OCI-LY1 (cell line): ENCODE data around the gene SP2.

ENCODE experiments used
- H2AFZ ChIP-seq: fragments of 200-600 bp; sonication (generic), shearing (Covaris generic); 2 replicates; pipeline ENCODE4 v1.6.0; 2014; ENCODE audit warnings: antibody characterized with exemption, mild to moderate bottlenecking, low read length
- H3F3A ChIP-seq: fragments of 200-600 bp; sonication (generic), shearing (Covaris generic); 2 replicates; pipeline ENCODE4 v1.6.0; 2014; ENCODE audit warnings: mild to moderate bottlenecking, antibody characterized with exemption, low read length, moderate library complexity; ENCODE audit not compliant: insufficient read depth
- H3K27ac ChIP-seq: fragments of 200-600 bp; sonication (generic); 2 replicates; pipeline ENCODE4 v1.5.1; 2014; ENCODE audit warnings: low read length, mixed run types, mild to moderate bottlenecking, low read depth; ENCODE audit not compliant: poor library complexity, severe bottlenecking
- H3K27me3 ChIP-seq: fragments of 200-600 bp; sonication (generic); 2 replicates; pipeline ENCODE4 v1.6.0; 2014; ENCODE audit warnings: antibody characterized with exemption, mild to moderate bottlenecking, low read length, moderate library complexity; ENCODE audit not compliant: insufficient read depth
- H3K36me3 ChIP-seq: fragments of 200-600 bp; sonication (generic); 2 replicates; pipeline ENCODE4 v1.6.1; 2014; ENCODE audit warnings: mild to moderate bottlenecking, antibody characterized with exemption, low read length, moderate library complexity, mixed read lengths; ENCODE audit not compliant: insufficient read depth
- H3K4me1 ChIP-seq: fragments of 200-600 bp; sonication (generic); 2 replicates; pipeline ENCODE4 v1.5.1; 2014; ENCODE audit warnings: mild to moderate bottlenecking, low read length, moderate library complexity; ENCODE audit not compliant: insufficient read depth, severe bottlenecking
- H3K4me2 ChIP-seq: fragments of 200-600 bp; sonication (generic), shearing (Covaris generic); 2 replicates; pipeline ENCODE4 v1.6.1; 2014; ENCODE audit warnings: low read length
- H3K4me3 ChIP-seq: fragments of 200-600 bp; sonication (generic); 2 replicates; pipeline ENCODE4 v1.5.1; 2014; ENCODE audit warnings: low read length, low read depth, mild to moderate bottlenecking, mixed read lengths; ENCODE audit not compliant: poor library complexity, severe bottlenecking
- H3K79me2 ChIP-seq: fragments of 200-600 bp; shearing (Covaris generic); 2 replicates; pipeline ENCODE4 v1.6.1; 2016; ENCODE audit warnings: mixed run types, low read length, mixed read lengths; ENCODE audit not compliant: insufficient read depth
- H3K9ac ChIP-seq: fragments of 200-600 bp; sonication (generic), shearing (Covaris generic); 2 replicates; pipeline ENCODE4 v1.6.1; 2014; ENCODE audit warnings: mild to moderate bottlenecking, low read length, mixed read lengths
- H3K9me2 ChIP-seq: fragments of 200-600 bp; sonication (generic), shearing (Covaris generic); 2 replicates; pipeline ENCODE4 v1.6.1; 2014; ENCODE audit warnings: low read depth, mild to moderate bottlenecking, low read length, mixed read lengths
- H3K9me3 ChIP-seq: fragments of 200-600 bp; shearing (Covaris generic); 2 replicates; pipeline ENCODE4 v1.6.1; 2014; ENCODE audit warnings: low read length, mixed read lengths
- H4K20me1 ChIP-seq: fragments of 200-600 bp; sonication (generic), shearing (Covaris generic); 2 replicates; pipeline ENCODE4 v1.6.0; 2016; ENCODE audit warnings: mild to moderate bottlenecking, low read length; ENCODE audit not compliant: insufficient read depth
- EZH2 ChIP-seq: fragments of 200-600 bp; sonication (generic), shearing (Covaris generic); IDR thresholded peaks from 2 replicates; pipeline ENCODE4 v1.8.0; 2017; ENCODE audit warnings: borderline replicate concordance, mixed run types, mild to moderate bottlenecking, antibody characterized with exemption, low read length, moderate library complexity, mixed read lengths
- TF ChIP-seq, protein P1 (sequence below): fragments of 200-600 bp; sonication (generic), shearing (Covaris generic); IDR thresholded peaks from 2 replicates; pipeline ENCODE4 v1.5.1; 2017; ENCODE audit warnings: mild to moderate bottlenecking, antibody characterized with exemption, low read length, moderate library complexity, mixed read lengths

SP2 gene

DNA sequence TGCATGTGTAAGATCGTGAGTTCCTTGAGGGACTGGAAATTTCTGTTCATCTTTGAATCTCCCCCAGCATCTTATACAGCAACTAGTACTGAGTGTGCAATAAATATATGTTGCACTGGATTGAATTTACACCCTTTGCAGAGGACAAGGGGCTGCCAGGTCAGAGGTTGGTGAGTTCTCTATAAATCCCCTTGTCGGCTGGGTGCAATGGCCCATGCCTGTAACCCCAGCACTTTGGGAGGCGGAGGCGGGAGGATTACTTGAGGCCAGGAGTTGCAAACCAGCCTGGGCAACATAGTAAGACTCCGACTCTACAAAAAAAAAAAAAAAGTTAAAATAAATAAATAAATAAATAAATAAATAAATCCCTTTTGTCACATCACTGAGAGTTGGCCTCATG lies 35.6 kb upstream of the SP2 start:
- no peak overlapping the region for H3K9ac ChIP-seq
- no peak overlapping the region for H3K4me2 ChIP-seq
- no peaks in the 10 kb centered on the region for H3K9me3 ChIP-seq
- H2AFZ ChIP-seq = no peak overlapping the region
- no peaks in the 10 kb centered on the region for H4K20me1 ChIP-seq
- no peak for TF ChIP-seq EZH2
- TF ChIP-seq, protein P1, sequence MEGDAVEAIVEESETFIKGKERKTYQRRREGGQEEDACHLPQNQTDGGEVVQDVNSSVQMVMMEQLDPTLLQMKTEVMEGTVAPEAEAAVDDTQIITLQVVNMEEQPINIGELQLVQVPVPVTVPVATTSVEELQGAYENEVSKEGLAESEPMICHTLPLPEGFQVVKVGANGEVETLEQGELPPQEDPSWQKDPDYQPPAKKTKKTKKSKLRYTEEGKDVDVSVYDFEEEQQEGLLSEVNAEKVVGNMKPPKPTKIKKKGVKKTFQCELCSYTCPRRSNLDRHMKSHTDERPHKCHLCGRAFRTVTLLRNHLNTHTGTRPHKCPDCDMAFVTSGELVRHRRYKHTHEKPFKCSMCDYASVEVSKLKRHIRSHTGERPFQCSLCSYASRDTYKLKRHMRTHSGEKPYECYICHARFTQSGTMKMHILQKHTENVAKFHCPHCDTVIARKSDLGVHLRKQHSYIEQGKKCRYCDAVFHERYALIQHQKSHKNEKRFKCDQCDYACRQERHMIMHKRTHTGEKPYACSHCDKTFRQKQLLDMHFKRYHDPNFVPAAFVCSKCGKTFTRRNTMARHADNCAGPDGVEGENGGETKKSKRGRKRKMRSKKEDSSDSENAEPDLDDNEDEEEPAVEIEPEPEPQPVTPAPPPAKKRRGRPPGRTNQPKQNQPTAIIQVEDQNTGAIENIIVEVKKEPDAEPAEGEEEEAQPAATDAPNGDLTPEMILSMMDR = no peak
- no peaks in the 10 kb centered on the region for H3K79me2 ChIP-seq
- H3K4me1 ChIP-seq = no peaks in the 10 kb centered on the region
- H3K4me3 ChIP-seq = no peak overlapping the region
- H3K36me3 ChIP-seq = no peaks in the 10 kb centered on the region
- no peak overlapping the region for H3K27ac ChIP-seq
- H3K27me3 ChIP-seq = peaks cover 4% of the 10 kb centered on the region
- H3F3A ChIP-seq = no peaks in the 10 kb centered on the region
- H3K9me2 ChIP-seq = no peaks in the 10 kb centered on the region

DNA sequence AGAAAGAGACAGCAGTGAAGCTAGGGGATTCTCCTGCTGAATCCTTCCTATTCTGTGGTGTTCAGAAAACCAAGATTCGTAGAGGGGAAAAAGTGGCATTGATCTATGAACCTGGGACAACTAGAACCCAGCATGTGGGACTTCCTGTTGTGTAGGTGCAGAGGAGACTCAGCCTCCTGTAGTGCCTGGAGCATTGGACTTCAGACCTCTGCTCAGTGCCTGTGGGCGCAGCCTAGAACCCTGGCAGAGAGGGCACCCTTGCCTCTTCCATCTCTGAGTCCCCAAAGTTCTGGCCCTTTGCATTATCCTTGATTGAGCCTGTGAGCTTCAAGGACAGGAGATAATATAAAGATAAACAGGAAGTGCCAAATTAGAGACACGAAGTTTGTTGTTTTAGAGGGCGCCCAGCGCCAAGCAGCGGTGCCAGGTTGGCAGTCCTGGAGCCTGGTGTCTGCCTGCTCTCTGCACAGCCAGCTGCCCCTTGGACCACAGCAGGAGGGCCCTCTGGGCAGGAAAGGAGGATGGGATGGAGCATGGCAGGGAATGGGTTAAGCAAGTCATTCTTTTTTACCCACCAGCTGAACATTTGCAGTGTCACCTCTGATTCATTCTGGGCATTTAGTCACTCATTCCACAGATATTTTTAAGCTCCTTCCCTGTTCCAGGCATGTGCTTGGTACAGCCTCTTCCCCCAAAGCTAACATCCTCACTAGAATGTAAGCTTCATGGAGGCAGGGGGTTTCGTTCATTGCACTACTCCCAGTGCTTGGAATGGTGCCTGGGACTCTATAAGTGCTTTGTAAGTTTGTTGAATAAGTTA lies 33.2 kb upstream of the SP2 start:
- TF ChIP-seq, protein P1 = no peak
- TF ChIP-seq EZH2 = no peak
- Histone ChIP-seq H3K4me1 (no peaks in the 10 kb centered on the region), H3K36me3 (no peaks in the 10 kb centered on the region), H3K9me3 (no peaks in the 10 kb centered on the region), H3K9ac (no peak overlapping the region), H2AFZ (no peak overlapping the region), H3K79me2 (no peaks in the 10 kb centered on the region), H3K4me2 (no peak overlapping the region), H3F3A (no peaks in the 10 kb centered on the region), H3K9me2 (no peaks in the 10 kb centered on the region), H3K27ac (no peak overlapping the region), H3K4me3 (no peak overlapping the region), H3K27me3 (peaks cover 4% of the 10 kb centered on the region; the same call in 1 of the 2 replicates), H4K20me1 (no peaks in the 10 kb centered on the region)

DNA sequence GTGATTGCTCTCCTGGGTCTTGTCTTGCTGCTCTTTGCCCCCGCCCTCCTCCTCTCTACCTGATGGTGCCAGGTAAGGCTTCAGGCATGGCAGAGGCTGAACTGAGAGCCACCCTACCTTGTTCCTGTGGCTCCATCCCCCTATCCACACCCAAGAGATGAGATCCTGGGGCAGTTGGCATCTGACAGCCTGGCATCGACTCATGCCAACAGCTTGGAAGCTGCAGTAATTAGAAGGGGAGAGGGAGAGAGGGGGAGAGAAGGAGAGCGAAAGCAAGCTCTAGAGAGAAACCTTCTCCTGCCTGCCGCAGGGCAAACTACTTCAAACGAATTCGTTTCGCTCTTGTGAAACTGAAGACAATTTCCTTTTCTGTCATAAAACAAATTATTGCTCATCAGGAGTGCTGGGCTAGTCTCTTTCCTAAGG lies 31.2 kb upstream of the SP2 start:
- Histone ChIP-seq H3K9ac (no peak overlapping the region), H3K36me3 (no peaks in the 10 kb centered on the region), H3K27ac (no peak overlapping the region), H3K9me2 (no peaks in the 10 kb centered on the region), H3K9me3 (no peaks in the 10 kb centered on the region), H4K20me1 (no peaks in the 10 kb centered on the region), H3K4me3 (no peak overlapping the region), H3K79me2 (no peaks in the 10 kb centered on the region), H2AFZ (no peak overlapping the region), H3F3A (no peaks in the 10 kb centered on the region), H3K4me1 (no peaks in the 10 kb centered on the region), H3K4me2 (no peak overlapping the region), H3K27me3 (peaks cover 14% of the 10 kb centered on the region; the same call in 1 of the 2 replicates)
- no peak for TF ChIP-seq EZH2
- TF ChIP-seq, protein P1 = no peak
